NCI-H345 (cell line): Measurements from ENCODE around the gene MAST2.
"Not testable (repeated sequence)": the region's sequence is repeated elsewhere in the genome, so short reads cannot be mapped to it uniquely, and the experiment has no call there.

Experiments used
- DNase-seq: peaks from one replicate; lab custom pipeline; 2025; lab: John Stamatoyannopoulos, UW

MAST2 gene

DNA sequence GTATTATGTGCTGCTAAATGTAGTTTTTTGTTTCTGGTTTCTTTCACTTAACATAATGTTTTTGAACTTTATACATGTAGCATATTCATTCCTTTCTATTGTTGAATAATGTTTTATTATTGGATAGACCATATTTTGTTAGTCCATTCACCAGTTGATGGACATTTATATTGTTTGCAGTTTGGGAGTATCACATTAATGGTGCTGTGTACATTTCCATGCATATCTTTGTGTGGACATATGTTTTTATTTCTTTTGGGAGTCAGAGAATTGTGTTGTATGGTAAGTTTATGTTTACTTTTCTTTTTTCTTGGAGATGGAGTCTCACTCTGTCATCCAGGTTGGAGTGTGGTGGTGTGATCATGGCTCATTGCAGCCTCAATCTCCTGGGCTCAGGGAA, 134.6 kb downstream of the MAST2 start:
- DNase-seq = no peak

DNA sequence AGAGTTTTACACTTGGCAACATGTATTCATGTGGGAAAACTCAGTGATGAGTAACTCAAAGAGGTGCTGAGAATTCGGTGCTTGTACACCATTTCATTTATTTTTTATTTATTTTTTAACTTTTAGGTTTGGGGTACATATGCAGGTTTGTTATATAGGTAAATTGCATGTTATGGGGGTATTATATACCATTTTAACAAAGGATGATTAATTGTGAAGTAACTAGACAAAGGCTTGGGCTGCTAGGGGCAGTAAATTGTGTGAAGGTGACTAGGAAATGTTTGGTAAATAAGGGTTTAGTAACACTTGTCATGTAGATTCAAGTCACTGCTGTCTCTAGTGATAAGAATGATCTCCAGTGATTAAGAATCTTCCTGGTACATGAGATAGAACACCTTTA, 139.0 kb downstream of the MAST2 start:
- no peak for DNase-seq

DNA sequence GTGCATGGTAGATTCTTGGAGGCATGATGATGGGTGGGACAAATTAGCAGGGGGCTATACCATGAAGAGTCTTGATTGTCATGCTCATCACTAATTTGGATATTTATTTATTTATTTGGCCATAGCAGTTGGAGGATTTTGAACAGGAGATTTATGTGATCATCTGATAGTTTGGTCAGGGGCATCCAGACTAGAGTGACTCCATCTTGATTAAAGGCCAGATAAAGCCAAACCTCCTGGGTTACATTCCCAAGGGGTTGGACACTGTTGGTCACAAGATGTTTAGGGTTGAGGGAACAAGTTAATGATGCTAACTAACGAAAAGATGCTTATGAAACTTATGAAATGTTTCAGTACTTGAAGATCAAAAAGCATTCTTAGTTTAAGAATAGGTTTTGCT, 139.8 kb downstream of the MAST2 start:
- no peak for DNase-seq

DNA sequence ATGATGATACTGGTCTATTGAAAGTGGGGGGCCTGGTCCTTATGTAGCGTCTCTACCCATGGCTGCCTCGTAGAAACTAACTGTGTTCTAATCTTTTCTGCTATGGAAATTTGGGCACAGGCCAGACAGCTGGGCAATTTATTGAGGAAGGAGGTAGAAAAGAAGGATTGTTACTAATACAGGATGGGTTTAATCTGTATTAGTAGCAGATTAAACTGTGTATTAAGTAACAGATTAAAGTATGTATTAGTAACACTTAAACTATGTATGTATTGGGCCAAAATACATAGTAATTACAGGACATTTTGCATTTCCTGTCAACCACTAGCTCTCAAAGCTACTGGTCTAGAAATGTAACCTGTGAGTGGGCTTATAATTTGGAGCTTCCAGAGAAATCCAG, 142.0 kb downstream of the MAST2 start:
- no peak for DNase-seq

DNA sequence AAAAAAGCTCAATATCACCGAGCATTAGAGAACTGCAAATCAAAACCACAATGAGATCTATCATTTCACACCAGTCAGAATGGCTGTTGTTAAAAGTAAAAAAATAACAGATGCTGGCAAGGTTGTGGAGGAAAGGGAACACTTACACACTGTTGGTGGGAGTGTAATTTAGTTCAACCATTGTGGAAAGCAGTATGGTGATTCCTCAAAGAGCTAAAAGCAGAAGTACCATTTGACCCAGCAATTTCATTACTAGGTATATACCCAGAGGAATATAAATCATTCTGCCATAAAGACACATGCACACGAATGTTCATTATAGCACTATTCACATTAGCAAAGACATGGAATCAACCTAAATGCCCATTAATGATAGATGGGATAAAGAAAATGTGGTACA, 146.1 kb downstream of the MAST2 start:
- not testable (repeated sequence) for DNase-seq

DNA sequence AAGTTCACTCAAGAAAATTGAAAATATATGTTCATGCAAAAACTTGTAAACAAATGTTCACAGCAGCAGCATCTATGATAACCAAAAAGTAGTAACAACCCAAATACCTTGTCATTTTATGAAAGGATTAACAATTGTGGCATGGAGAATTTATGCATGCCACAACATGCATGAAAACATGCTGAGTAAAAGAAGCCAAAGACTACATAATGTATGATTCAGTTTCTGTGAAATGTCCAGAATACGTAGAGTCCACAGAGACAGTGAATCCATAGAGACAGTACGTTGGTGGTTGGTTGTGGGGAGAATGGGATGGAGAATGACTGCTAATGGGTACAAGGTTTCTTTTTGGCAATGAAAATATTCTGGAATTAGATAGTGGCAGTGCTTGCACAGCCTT, 148.7 kb downstream of the MAST2 start:
- no peak for DNase-seq

DNA sequence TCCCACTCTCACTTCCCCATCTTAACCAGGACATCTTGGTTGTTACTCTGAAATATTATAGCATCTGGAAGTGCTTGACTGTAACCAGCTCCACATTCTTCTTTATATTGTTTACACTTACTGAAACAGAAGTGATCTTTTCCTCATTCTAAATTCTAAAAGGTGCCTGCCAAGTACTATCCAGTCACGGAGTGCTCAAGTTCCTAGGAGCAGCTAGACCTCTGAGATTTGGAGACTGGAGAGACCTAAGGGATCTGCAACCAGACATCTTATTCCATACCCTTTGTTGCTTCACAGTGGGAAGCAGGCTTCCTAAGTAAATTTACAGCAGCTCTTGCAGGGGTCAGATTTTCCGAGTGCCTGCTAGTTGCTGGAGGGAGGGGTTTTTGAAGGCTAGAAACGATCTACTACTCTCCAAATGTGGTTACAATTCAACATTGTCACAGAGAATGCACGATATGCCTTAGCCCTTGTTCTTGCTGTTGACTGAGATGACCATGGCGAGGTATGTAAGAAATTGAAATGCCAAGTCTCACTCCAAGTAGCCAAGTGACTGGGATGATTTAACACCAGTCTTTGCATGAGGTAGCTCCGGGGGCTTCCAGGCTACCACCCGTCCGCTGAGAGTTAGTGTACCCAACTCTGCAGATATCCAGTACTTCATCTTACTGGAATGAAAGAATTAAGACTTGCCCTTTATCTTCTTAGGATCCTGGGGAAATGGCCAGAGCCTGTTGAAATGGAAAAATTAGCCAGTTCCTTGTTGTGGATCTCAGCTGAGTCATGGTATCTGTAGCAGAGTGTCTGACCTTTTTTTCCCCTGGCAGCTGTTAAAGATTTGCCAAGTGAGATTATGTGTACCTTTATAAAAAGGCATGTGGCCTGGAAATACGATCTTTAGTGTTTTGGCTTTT, 150.8 kb downstream of the MAST2 start:
- DNase-seq = no peak

DNA sequence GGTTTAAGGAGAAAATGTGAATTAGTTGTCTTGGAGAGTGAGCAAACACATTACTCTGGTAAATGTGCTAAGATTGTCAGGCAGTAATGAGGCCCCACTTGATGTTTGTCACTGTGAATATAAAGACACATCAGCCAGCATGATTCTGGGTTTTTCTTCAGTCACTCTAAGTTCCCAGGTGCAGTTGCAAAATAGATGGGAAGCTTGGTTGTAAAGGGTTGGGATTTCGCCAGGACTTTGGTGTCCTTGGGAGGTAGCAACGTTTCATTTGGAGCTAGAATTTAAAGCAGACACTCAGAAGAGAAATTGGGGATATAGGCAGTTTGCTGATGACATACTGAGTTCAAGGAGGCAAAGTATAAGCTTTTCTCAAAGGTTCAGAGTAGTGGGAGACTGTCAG, 154.3 kb downstream of the MAST2 start:
- no peak for DNase-seq

DNA sequence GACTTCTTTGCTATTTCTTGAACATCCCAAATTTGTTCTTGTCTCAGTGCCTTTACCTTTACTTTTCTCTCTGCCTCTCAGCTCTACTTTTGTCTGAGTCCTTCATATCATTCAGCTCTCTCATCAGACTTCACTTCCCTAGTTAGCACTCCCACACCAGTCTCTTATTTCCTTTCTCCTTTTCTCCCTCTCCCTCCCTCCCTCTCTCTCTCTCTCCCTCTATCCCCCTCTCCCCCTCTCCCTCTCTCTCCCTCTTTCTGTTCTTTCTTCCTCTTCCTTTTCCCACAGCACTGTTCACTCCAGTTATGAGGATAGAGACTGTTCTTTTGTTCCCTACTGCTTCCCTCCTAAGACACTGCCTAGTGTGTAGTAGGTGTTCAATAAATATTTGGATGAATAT, 154.9 kb downstream of the MAST2 start:
- DNase-seq = no peak

DNA sequence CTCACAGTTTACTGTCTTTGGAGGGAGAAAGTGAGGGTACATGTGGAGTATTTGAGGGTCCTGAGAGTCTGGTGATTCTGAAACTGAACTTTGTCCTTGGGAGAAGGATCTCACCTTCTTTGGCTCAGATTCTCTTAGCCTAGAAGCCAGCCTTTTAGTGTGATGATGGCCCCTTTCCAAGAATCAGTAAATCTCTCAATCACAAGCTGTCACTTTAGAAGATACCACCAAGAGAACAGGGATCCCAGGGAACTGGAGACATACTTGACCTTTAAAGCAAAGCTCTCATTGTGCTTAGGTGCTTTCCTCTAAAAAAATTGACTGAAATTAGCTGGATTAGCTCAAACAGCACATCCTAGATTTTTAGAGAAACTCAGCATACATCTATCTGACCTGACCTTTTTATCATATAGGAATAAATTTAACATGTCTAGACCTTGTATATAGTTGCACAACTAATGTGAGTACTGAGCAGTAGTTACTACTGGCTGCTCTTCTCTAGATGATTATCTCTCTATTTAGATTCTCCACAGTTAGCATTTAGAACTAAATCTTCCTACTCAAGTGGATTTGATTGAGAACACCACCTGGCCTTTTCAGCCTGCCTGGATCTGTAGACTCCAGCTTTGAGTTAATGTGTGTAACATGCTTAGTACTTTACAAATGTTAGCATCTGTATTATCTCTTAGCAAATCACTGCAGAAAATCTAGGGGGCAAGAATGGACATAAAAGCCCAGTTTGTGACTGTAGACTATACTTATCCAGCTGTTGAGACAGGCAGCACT, 157.7 kb downstream of the MAST2 start:
- no peak for DNase-seq

DNA sequence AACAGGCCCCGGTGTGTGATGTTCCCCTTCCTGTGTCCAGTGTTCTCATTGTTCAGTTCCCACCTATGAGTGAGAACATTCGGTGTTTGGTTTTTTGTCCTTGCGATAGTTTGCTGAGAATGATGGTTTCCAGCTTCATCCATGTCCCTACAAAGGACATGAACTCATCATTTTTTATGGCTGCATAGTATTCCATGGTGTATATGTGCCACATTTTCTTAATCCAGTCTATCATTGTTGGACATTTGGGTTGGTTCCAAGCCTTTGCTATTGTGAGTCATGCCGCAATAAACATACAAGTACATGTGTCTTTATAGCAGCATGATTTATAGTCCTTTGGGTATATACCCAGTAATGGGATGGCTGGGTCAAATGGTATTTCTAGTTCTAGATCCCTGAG, 158.5 kb downstream of the MAST2 start:
- not testable (repeated sequence) for DNase-seq

DNA sequence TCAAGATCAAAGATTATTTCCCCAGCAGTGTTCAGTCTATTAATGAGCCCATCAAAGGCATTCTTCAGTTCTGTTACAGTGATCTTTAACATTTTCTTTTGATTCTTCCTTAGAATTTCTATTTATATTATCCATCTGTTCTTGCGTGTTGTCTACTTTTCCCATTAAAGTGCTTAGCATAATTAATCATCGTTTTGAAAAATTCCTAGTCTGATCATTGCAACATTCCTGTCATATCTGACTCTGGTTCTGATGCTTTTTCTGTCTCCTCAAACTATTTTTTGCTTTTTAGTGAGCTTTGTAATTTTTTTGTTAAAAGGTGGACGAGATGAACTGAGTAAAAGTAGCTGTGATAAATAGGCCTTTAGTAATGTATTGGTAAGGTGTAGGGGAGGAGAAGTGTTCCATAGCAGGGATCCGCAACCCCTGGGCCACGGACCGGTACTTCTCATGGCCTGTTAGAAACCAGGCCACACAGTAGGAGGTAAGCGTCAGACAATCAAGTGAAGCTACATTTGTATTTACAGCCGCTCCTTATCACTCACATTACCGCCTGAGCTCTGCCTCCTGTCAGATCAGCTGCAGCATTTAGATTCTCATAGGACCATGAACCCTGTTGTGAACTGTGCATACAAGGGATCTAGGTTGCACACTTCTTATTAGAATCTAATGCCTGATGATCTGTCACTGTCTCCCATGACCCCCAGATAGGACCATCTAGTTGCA, 165.7 kb downstream of the MAST2 start:
- DNase-seq = no peak

DNA sequence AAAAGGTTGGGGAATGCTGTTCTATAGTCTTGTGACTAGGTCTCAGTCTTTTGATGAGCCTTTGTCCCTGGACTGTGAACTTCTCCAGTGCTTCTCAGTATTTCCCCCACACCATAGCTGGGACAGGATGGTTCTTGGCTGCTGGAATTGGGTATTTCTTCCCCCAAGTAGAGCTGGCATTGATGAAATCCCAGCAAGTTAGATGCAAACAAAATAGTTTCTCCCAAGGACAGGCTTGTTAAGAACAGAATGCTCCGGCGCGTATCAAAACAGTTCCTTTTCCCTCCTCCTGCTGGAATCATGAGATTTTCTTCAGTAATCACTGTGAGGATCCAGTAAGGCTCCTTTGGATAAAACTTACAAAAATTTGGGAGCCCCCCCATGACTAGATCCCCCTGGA, 166.5 kb downstream of the MAST2 start:
- no peak for DNase-seq

DNA sequence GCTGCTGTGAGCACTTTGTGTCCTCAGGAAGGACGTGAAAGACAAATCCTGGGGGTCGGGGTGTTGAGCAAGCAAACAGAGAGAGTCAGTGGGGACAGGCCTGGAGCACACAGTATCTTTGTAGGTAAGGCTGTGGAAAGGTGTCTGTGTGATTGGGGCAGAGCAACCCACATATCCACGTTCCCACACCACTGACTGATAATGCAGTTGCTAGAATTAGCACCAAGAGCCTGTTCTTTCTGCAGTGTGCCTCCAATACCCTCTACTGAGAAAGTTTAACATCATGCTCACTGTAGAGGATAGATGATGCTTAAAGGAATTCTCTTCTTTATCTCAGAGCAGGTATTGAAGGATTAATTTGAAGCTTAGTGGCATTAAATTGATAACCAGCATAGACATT, 167.9 kb downstream of the MAST2 start:
- DNase-seq = no peak

DNA sequence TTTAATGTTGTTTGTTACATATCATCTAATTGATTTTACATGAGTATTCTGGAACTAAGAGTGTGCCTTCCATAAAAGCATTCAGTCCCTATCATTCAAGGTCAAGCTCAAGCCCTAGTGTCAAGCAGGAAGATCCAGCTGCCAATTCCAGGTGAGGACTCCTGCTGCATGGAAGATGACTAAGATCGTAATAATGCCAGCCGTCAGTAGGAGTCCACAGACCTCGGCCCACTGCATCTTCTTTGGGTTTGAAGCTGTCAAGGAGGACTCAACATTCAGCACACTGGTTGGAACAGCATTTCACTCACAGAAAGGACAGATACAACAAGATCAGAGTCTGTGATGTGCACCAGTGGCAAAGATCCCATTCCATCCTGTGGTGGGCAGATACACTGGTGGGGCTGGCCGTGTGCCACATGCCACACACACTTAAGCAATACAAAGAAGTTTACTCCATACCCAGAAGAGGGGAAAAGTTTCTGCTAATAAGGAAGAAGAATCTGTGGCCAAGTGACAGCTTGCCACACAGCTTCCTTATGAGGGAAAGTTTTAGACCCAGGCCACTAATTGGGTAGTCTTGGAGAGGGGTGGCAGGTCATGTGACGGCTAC, 168.6 kb downstream of the MAST2 start:
- DNase-seq = no peak

DNA sequence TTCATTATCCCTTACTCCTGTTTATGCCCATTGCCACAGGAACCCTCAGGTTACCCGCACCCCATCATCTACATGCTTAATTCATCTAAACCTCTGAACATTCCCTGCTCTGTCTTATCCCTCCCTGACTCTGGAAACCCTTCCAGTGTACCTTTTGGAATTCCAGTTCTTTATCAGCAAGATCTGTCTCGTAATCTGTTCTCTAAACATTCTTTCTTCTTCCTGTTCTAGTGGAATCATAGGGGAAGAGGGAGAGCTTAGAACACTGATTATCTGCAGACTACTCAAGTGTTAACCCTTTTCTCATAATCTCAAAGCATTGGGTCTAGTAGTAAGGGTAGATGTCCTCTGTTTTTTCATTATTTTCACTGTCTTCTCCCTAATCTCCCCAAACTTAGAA, 169.2 kb downstream of the MAST2 start:
- DNase-seq = no peak

DNA sequence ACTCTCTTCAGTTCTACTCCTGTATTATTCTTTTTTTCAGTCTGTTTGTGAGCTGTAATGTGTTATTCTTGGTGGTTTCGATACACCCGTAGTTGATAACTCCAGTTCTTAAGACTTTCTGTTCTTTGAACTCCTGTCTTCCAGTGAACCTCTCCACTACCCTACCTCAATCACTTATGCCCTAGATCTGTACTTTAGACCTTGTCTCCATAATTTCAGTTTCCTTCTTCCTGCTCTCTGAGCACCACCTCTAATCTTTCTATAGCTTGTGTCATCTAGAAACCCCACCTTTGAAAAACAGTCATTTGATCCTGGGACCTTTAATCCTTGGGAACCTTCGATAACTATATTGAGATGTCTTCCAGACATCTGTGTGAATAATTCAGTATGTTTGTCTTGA, 169.7 kb downstream of the MAST2 start:
- no peak for DNase-seq

DNA sequence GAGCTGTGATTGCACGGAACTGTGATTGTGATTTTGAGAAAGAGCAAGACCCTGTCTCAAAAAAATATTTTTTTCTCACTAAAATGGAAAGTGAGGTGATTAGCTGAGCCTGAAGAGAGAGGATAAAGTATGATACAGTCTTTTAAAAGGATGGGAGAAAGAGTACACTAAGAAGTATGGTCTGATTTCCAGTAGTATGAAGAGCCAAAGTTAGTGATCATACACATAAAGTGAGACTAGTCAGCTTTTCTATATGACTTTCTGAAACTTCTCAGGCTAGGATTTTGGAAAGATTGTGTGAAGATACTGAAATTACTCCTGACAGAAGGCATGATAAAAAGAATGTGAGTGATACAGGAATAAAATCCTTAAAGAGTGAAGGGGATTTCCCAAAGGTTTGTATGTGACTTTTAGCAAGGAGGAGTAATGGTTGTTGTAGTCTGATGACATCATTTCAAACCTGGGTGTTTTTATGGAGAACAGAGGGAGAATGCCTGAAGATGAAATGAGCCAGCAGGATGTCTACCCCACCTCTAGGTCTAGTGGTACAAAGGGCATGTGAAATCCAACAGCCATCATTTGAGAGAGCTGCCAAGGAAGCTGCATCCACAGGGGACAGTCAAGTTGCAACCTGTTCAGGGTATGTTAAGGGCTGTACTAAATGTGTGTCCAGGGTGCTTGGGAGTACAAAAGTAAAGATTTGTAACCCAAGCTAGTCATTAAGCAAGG, 171.3 kb downstream of the MAST2 start:
- DNase-seq = peak; percentile 72

DNA sequence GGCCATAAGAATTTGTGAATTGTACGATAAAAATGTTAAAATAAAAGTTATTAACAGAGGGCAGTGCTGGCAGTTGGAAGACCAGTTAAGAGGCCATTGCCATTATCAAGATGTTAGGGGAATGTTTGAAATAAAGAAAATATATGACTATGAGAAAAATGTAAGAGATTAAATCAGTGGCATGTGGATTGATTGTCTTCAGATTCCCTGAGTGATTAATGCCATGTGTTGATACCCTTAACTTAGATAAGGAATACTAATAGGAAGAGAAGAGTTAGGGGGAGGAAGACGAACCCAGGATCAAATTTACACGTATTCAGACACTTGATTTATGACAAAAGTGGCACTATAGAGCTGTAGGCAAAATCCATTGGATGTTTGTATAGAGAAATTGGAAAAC, 173.2 kb downstream of the MAST2 start:
- no peak for DNase-seq

DNA sequence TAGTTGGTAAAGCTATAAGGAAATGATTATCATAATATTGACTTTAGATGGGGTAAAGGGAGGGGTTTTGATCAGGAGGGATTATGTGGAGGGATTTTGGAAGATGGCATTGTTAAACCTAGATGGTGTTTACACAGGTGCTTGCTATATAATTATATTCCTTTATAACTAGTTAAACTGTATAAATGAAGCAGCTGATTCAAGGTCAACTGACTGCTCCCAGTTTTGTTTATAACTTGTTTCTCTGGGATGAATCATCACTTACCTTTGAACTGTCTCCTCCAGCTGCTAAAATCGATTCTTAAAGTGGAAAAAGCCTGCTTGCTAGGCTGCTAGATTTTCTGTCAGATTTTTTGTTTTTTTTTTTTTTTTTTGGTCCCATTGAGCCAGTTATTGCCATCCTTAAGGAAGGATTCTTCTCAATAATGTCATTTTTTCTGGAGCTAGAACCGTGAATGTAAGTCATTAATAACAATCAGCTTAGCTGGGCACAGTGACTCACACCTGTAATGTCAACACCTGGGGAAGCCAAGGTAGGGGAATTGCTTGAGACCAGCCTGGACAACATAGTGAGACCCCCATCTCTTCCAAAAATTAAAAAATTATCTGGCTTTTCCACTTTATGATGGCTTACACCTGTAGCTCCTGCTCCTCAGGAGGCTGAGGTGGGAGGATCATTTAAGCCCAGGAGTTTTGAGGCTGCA, 175.8 kb downstream of the MAST2 start:
- DNase-seq = peak; percentile 96

DNA sequence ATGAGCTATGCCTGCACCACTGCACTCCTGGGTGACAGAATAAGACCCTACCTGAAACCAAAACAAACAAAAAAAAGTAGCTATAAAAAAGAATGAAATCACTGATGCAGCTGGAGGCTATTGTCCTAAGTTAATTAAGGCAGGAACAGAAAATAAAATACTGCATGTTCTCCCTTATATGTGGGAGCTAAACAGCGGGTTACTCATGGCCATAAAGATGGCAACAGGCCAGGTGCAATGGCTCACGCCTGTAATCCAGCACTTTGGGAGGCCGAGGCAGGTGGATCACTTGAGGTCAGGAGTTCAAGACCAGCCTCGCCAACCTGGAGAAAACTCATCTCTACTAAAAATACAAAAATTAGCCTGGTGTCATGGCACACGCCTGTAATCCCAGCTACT, 176.4 kb downstream of the MAST2 start:
- peak; percentile 70 for DNase-seq
